Astrocyte (in vitro differentiated cells and primary cell): Measurements from ENCODE around the gene PARVB. TPM values are rescaled to one million over a fixed set of nuclear protein-coding genes. Genes with fewer than 3 reads are reported as not detected.

Experiments used
- DNase-seq: peaks from one replicate; pipeline ENCODE4 v3.0.0-alpha.2; 2010; ENCODE audit warnings: low read depth
- FAIRE-seq: peaks from 2 replicates; lab custom pipeline; 2011; peaks lifted over from hg19 to GRCh38; lab: Jason Lieb, UNC
- H2AFZ ChIP-seq: 2 replicates; pipeline ENCODE4 v1.6.0; 2012; ENCODE audit warnings: low read depth, low read length, inconsistent platforms
- H3K27ac ChIP-seq: 2 replicates; pipeline ENCODE4 v1.5.1; 2011; ENCODE audit warnings: low read depth, low read length, inconsistent platforms
- H3K27me3 ChIP-seq: 2 replicates; pipeline ENCODE4 v1.6.0; 2011; ENCODE audit warnings: low read length, inconsistent platforms; ENCODE audit not compliant: insufficient read depth
- H3K36me3 ChIP-seq: 2 replicates; pipeline ENCODE4 v1.5.1; 2011; ENCODE audit warnings: low read length, inconsistent platforms; ENCODE audit not compliant: insufficient read depth
- H3K4me1 ChIP-seq: 2 replicates; pipeline ENCODE4 v1.5.1; 2011; ENCODE audit warnings: low read length, inconsistent platforms; ENCODE audit not compliant: insufficient read depth
- H3K4me2 ChIP-seq: 2 replicates; pipeline ENCODE4 v1.6.0; 2012; ENCODE audit warnings: low read length, inconsistent platforms
- H3K4me3 ChIP-seq: 2 replicates; pipeline ENCODE4 v1.5.1; 2011; ENCODE audit warnings: low read depth, mild to moderate bottlenecking, low read length, inconsistent platforms; ENCODE audit not compliant: insufficient read depth
- H3K79me2 ChIP-seq: 2 replicates; pipeline ENCODE4 v1.6.0; 2012; ENCODE audit warnings: mild to moderate bottlenecking, low read length, inconsistent platforms; ENCODE audit not compliant: insufficient read depth
- H3K9ac ChIP-seq: 2 replicates; pipeline ENCODE4 v1.6.0; 2012; ENCODE audit warnings: mild to moderate bottlenecking, low read length, inconsistent platforms
- H3K9me3 ChIP-seq: 2 replicates; pipeline ENCODE4 v1.5.1; 2012; ENCODE audit warnings: low read depth, mild to moderate bottlenecking, low read length, inconsistent platforms; ENCODE audit not compliant: insufficient read depth
- H4K20me1 ChIP-seq: 2 replicates; pipeline ENCODE4 v1.6.0; 2012; ENCODE audit warnings: low read length, inconsistent platforms; ENCODE audit not compliant: insufficient read depth
- H3K27ac Mint-ChIP-seq: one replicate; pipeline ENCODE4 v1.8.0; 2021; ENCODE audit warnings: mild to moderate bottlenecking, mixed read lengths; ENCODE audit not compliant: unreplicated experiment
- H3K27me3 Mint-ChIP-seq: one replicate; pipeline ENCODE4 v1.8.0; 2021; ENCODE audit warnings: low read depth, mixed read lengths; ENCODE audit not compliant: unreplicated experiment
- H3K36me3 Mint-ChIP-seq: one replicate; pipeline ENCODE4 v1.8.0; 2021; ENCODE audit warnings: low read depth, mixed read lengths; ENCODE audit not compliant: unreplicated experiment
- H3K4me1 Mint-ChIP-seq: one replicate; pipeline ENCODE4 v1.8.0; 2021; ENCODE audit warnings: low read depth, mixed read lengths; ENCODE audit not compliant: unreplicated experiment
- H3K4me3 Mint-ChIP-seq: one replicate; pipeline ENCODE4 v1.8.0; 2021; ENCODE audit warnings: mild to moderate bottlenecking, moderate library complexity, mixed read lengths; ENCODE audit not compliant: unreplicated experiment
- H3K9me3 Mint-ChIP-seq: one replicate; pipeline ENCODE4 v1.8.0; 2021; ENCODE audit warnings: mild to moderate bottlenecking, mixed read lengths; ENCODE audit not compliant: unreplicated experiment
- CTCF ChIP-seq: IDR thresholded peaks from 2 replicates; pipeline ENCODE4 v1.5.1; 2011; ENCODE audit warnings: low read depth, mild to moderate bottlenecking, inconsistent platforms, low read length, moderate library complexity; ENCODE audit not compliant: insufficient read depth
- EZH2 ChIP-seq: IDR thresholded peaks from 2 replicates; pipeline ENCODE4 v1.6.1; 2012; ENCODE audit warnings: mild to moderate bottlenecking, low read length, inconsistent platforms; ENCODE audit not compliant: insufficient read depth
- total RNA-seq: library from RNA; stranded (reverse); gene quantifications from 2 replicates; pipeline ENCODE4 v1.2.1, GENCODE V29; 2021

PARVB gene
- total RNA-seq, 1 donor from 2014 or later: 22.0 TPM

- Mint-ChIP-seq H3K4me1 (no peaks in the 10 kb centered on the region), H3K27ac (no peak overlapping the region), H3K36me3 (peaks cover 19% of the 10 kb centered on the region), H3K9me3 (peaks cover 5% of the 10 kb centered on the region), H3K4me3 (no peak overlapping the region), H3K27me3 (peaks cover 16% of the 10 kb centered on the region)
- Histone ChIP-seq H3K9ac (no peak overlapping the region), H3K4me3 (no peak overlapping the region), H3K9me3 (no peaks in the 10 kb centered on the region), H3K27me3 (no peaks in the 10 kb centered on the region), H2AFZ (no peak overlapping the region), H3K36me3 (peaks cover 2% of the 10 kb centered on the region), H3K27ac (no peak overlapping the region), H4K20me1 (no peaks in the 10 kb centered on the region), H3K4me2 (no peak overlapping the region), H3K4me1 (no peaks in the 10 kb centered on the region), H3K79me2 (no peaks in the 10 kb centered on the region)
- DNase-seq (no peak), FAIRE-seq (no peak)
- TF ChIP-seq EZH2 (no peak), CTCF (no peak)
Measured at GRCh38 chr22:44102121-44102520, 78.0 kb downstream of the PARVB start.

- Mint-ChIP-seq H3K4me3 (no peak overlapping the region), H3K27me3 (peaks cover 18% of the 10 kb centered on the region), H3K9me3 (peaks cover 5% of the 10 kb centered on the region), H3K36me3 (peaks cover 19% of the 10 kb centered on the region), H3K27ac (no peak overlapping the region), H3K4me1 (no peaks in the 10 kb centered on the region)
- Histone ChIP-seq H3K36me3 (peaks cover 2% of the 10 kb centered on the region), H3K4me1 (no peaks in the 10 kb centered on the region), H3K27me3 (no peaks in the 10 kb centered on the region), H3K79me2 (no peaks in the 10 kb centered on the region), H3K4me3 (no peak overlapping the region), H4K20me1 (no peaks in the 10 kb centered on the region), H2AFZ (no peak overlapping the region), H3K4me2 (no peak overlapping the region), H3K27ac (no peak overlapping the region), H3K9me3 (no peaks in the 10 kb centered on the region), H3K9ac (no peak overlapping the region)
- TF ChIP-seq CTCF (no peak), EZH2 (no peak)
- no peak for DNase-seq
- FAIRE-seq: no peak
Measured at GRCh38 chr22:44102856-44103255, 78.8 kb downstream of the PARVB start.

- Histone ChIP-seq H3K27me3 (no peaks in the 10 kb centered on the region), H3K36me3 (peaks cover 2% of the 10 kb centered on the region), H3K4me1 (no peaks in the 10 kb centered on the region), H3K79me2 (no peaks in the 10 kb centered on the region), H3K4me2 (no peak overlapping the region), H3K9me3 (no peaks in the 10 kb centered on the region), H3K9ac (no peak overlapping the region), H2AFZ (no peak overlapping the region), H4K20me1 (no peaks in the 10 kb centered on the region), H3K27ac (no peak overlapping the region), H3K4me3 (no peak overlapping the region)
- no peak for TF ChIP-seq CTCF
- FAIRE-seq: no peak
- Mint-ChIP-seq H3K9me3 (peaks cover 5% of the 10 kb centered on the region), H3K36me3 (peaks cover 19% of the 10 kb centered on the region), H3K4me1 (no peaks in the 10 kb centered on the region), H3K4me3 (no peak overlapping the region), H3K27ac (no peak overlapping the region), H3K27me3 (peaks cover 15% of the 10 kb centered on the region)
- DNase-seq: no peak
Measured at GRCh38 chr22:44103735-44104480, 79.8 kb downstream of the PARVB start.
